RWPE2 (cell line): Measurements from ENCODE around the gene PGR.
"Not testable (repeated sequence)": the region's sequence is repeated elsewhere in the genome, so short reads cannot be mapped to it uniquely, and the experiment has no call there.

ENCODE experiments used
- ATAC-seq: fragments of 200-7000 bp; cut with Tn5 transposase; 3 replicates; pipeline ENCODE4 v1.9.1; 2021; ENCODE audit warnings: low read depth
- DNase-seq: peaks from one replicate; pipeline ENCODE4 v3.0.0-alpha.2; 2020; ENCODE audit warnings: low spot score
- H3K27ac ChIP-seq: fragments of 450-650 bp; 2 replicates; pipeline ENCODE4 v1.5.1; 2017; ENCODE audit warnings: mild to moderate bottlenecking; ENCODE audit not compliant: poor library complexity, severe bottlenecking
- H3K27me3 ChIP-seq: fragments of 250-450 bp; sonication (Bioruptor Pico); 2 replicates; pipeline ENCODE4 v1.5.1; 2021; ENCODE audit warnings: mild to moderate bottlenecking, moderate library complexity; ENCODE audit not compliant: insufficient read depth, poor library complexity, severe bottlenecking
- H3K36me3 ChIP-seq: fragments of 250-450 bp; sonication (Bioruptor Pico); 2 replicates; pipeline ENCODE4 v1.5.1; 2020; ENCODE audit warnings: low read depth, mild to moderate bottlenecking, moderate library complexity
- H3K4me1 ChIP-seq: fragments of 250-450 bp; sonication (Bioruptor Pico); 2 replicates; pipeline ENCODE4 v1.5.1; 2021; ENCODE audit warnings: mild to moderate bottlenecking, moderate library complexity; ENCODE audit not compliant: insufficient read depth, poor library complexity, severe bottlenecking
- H3K4me3 ChIP-seq: fragments of 250-450 bp; sonication (Bioruptor Pico); 2 replicates; pipeline ENCODE4 v1.5.1; 2021; ENCODE audit warnings: mild to moderate bottlenecking, moderate library complexity; ENCODE audit not compliant: severe bottlenecking
- H3K9me3 ChIP-seq: fragments of 250-450 bp; sonication (Bioruptor Pico); 2 replicates; pipeline ENCODE4 v1.5.1; 2021; ENCODE audit warnings: mild to moderate bottlenecking, moderate library complexity; ENCODE audit not compliant: severe bottlenecking
- CTCF ChIP-seq: fragments of 450-650 bp; IDR thresholded peaks from one replicate; pipeline ENCODE4 v1.5.1; 2017; ENCODE audit warnings: mild to moderate bottlenecking, moderate library complexity; ENCODE audit not compliant: poor library complexity, severe bottlenecking

Gene PGR

DNA sequence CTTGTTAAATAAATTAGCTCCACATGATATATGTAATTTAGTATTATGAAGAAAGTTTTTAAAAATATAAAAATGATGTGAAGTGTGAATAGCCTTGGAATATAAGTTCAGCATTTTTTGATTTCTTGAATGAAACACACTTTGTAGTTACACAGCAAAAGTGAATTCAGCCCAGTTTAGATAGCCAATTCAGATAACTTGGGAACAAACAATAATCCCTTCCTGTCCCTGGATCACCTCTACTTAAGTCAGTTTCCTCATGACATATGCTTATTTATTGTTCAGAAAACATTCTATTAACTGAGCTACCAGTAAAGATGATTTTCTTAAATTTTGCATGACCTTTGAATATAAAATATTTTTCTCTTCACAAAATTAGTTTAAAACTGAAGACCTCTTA, 107.4 kb downstream of the PGR start:
- no peak for DNase-seq
- H3K27ac ChIP-seq = no peak overlapping the region
- H3K4me1 ChIP-seq = no peaks in the 10 kb centered on the region
- H3K4me3 ChIP-seq = no peak overlapping the region
- no peaks in the 10 kb centered on the region for H3K9me3 ChIP-seq
- TF ChIP-seq CTCF = no peak
- no peak for ATAC-seq
- no peaks in the 10 kb centered on the region for H3K27me3 ChIP-seq
- no peaks in the 10 kb centered on the region for H3K36me3 ChIP-seq

GRCh38 chr11:101019870-101020269, 109.7 kb downstream of the PGR start:
- DNase-seq (no peak), ATAC-seq (no peak)
- H3K4me3 ChIP-seq = no peak overlapping the region
- no peaks in the 10 kb centered on the region for H3K27me3 ChIP-seq
- H3K9me3 ChIP-seq = no peaks in the 10 kb centered on the region
- H3K36me3 ChIP-seq = no peaks in the 10 kb centered on the region
- no peak for TF ChIP-seq CTCF
- H3K4me1 ChIP-seq = no peaks in the 10 kb centered on the region
- no peak overlapping the region for H3K27ac ChIP-seq

DNA sequence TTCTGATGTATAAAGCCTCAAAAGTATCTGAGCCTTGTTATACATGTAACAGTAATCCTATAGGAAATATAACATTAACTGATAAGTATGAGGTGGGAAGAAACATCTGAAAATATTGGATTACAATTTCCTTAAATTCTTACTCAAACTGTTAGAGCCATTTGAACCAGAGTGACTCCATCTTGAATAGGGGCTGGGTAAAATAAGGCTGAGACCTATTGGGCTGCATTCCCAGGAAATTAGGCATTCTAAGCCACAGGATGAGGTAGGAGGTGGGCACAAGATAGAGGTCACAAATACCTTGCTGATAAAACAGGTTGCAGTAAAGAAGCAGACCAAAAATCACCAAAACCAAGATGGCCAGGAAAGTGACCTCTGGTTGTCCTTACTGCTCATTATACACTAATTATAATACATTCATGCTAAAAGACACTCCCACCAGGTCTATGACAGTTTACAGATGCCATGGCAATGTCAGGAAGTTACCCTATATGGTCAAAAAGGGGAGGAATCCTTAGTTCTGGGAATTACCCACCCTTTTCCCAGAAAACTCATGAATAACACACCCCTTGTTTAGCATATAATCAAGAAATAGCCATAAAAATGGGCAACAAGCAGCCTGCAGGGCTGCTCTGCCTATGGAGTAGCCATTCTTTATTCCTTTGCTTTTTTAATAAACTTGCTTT, 114.9 kb downstream of the PGR start:
- no peak overlapping the region for H3K27ac ChIP-seq
- ATAC-seq (no peak), DNase-seq (no peak)
- no peak for TF ChIP-seq CTCF
- no peaks in the 10 kb centered on the region for H3K4me1 ChIP-seq
- no peaks in the 10 kb centered on the region for H3K36me3 ChIP-seq
- H3K27me3 ChIP-seq = no peaks in the 10 kb centered on the region
- no peaks in the 10 kb centered on the region for H3K9me3 ChIP-seq
- H3K4me3 ChIP-seq = no peak overlapping the region

DNA sequence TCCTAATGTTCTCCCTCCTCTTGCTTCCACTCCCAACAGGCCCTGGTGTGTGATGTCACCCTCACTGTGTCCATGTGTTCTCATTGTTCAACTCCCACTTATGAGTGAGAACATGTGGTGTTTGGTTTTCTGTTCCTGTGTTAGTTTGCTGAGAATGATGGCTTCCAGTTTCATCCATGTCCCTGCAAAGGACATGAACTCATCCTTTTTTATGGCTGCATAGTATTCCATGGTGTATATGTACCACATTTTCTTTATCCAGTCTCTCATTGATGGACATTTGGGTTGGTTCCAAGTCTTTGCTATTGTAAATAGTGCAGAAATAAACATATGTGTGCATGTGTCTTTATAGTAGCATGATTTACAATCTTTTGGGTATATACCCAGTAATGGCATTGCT, 115.9 kb downstream of the PGR start:
- H3K4me1 ChIP-seq, ATAC-seq, H3K27ac ChIP-seq, H3K27me3 ChIP-seq, DNase-seq, H3K9me3 ChIP-seq, H3K4me3 ChIP-seq, H3K36me3 ChIP-seq: not testable (repeated sequence)

GRCh38 chr11:101011881-101012280, 117.7 kb downstream of the PGR start:
- Histone ChIP-seq H3K9me3 (no peaks in the 10 kb centered on the region), H3K36me3 (no peaks in the 10 kb centered on the region), H3K27ac (no peak overlapping the region), H3K4me1 (no peaks in the 10 kb centered on the region), H3K27me3 (no peaks in the 10 kb centered on the region), H3K4me3 (no peak overlapping the region)
- no peak for TF ChIP-seq CTCF
- no peak for DNase-seq
- ATAC-seq = no peak
